SK-N-SH (cell line): ENCODE data around the gene PYY. TPM values are rescaled to one million over a fixed set of nuclear protein-coding genes. Genes with fewer than 3 reads are reported as not detected.

Source experiments
- CTCF ChIA-PET: fragments of 300-600, 350-600 bp; formaldehyde crosslinking; extraction: SDS; loops from one replicate; lab custom pipeline; 2021; lab: Yijun Ruan, JAX
- POLR2A ChIA-PET: fragments of 350-600 bp; sonication (Branson Sonifier 250); formaldehyde crosslinking; extraction: SDS; loops from one replicate; lab custom pipeline; 2020; ENCODE audit warnings: antibody characterized with exemption, inconsistent platforms; lab: Yijun Ruan, JAX
- DNase-seq: peaks from one replicate; pipeline ENCODE4 v3.0.0; 2012
- H2AFZ ChIP-seq: fragments of 200-600 bp; sonication (generic); 2 replicates; pipeline ENCODE4 v1.8.1; 2016; ENCODE audit warnings: antibody characterized with exemption, mild to moderate bottlenecking, low read depth
- H3F3A ChIP-seq: fragments of 200-600 bp; sonication (generic); replicated peaks from 2 replicates; pipeline ENCODE3; 2016; ENCODE audit warnings: antibody characterized with exemption, mild to moderate bottlenecking; ENCODE audit not compliant: insufficient read depth
- H3K27ac ChIP-seq, 2 experiments: fragments of 200-500 bp in 1 of 2; fragments of 200-600 bp in 1 of 2; sonication (Bioruptor generic) in 1 of 2; sonication (generic), shearing (Covaris generic) in 1 of 2; 2 replicates each; pipeline versions ENCODE4 v1.5.1 to v1.6.1; 2014 to 2016; ENCODE audit warnings: low read depth in 2 of 2, inconsistent platforms in 1 of 2, low read length in 1 of 2, mild to moderate bottlenecking in 1 of 2, mixed read lengths in 1 of 2
- H3K27me3 ChIP-seq: fragments of 200-600 bp; sonication (generic), shearing (Covaris generic); 2 replicates; pipeline ENCODE4 v1.6.1; 2016; ENCODE audit warnings: mixed run types; ENCODE audit not compliant: insufficient read depth
- H3K36me3 ChIP-seq, 2 experiments: fragments of 200-500 bp in 1 of 2; fragments of 200-600 bp in 1 of 2; sonication (Bioruptor generic) in 1 of 2; sonication (generic) in 1 of 2; replicated peaks in 1 of 2; 2 replicates each; pipeline versions ENCODE3 to v1.5.1; 2014 to 2016; ENCODE audit warnings: low read length in 1 of 2, mild to moderate bottlenecking in 1 of 2; ENCODE audit not compliant: insufficient read depth in 2 of 2, control insufficient read depth in 1 of 2
- H3K4me1 ChIP-seq, 2 experiments: fragments of 200-500 bp in 1 of 2; fragments of 200-600 bp in 1 of 2; sonication (Bioruptor generic) in 1 of 2; sonication (generic), shearing (Covaris generic) in 1 of 2; 2 replicates each; pipeline versions ENCODE4 v1.5.1 to v1.6.1; 2014 to 2016; ENCODE audit warnings: low read depth in 1 of 2, low read length in 1 of 2, mixed run types in 1 of 2; ENCODE audit not compliant: insufficient read depth in 2 of 2, control insufficient read depth in 1 of 2
- H3K4me2 ChIP-seq: fragments of 200-600 bp; sonication (generic), shearing (Covaris generic); 2 replicates; pipeline ENCODE4 v1.6.1; 2017; ENCODE audit warnings: mixed run types
- H3K4me3 ChIP-seq, 2 experiments: fragments of 200-500 bp in 1 of 2; fragments of 200-600 bp in 1 of 2; sonication (Bioruptor generic) in 1 of 2; sonication (generic), shearing (Covaris generic) in 1 of 2; 2 replicates each; pipeline versions ENCODE4 v1.5.1 to v1.8.1; 2014 to 2016; ENCODE audit warnings: low read depth in 2 of 2, inconsistent platforms in 1 of 2, low read length in 1 of 2, mild to moderate bottlenecking in 1 of 2, mixed read lengths in 1 of 2, moderate library complexity in 1 of 2
- H3K79me2 ChIP-seq: fragments of 200-600 bp; sonication (generic); 2 replicates; pipeline ENCODE4 v1.8.1; 2017; ENCODE audit warnings: mild to moderate bottlenecking; ENCODE audit not compliant: insufficient read depth
- H3K9ac ChIP-seq: fragments of 200-600 bp; sonication (generic); 2 replicates; pipeline ENCODE4 v1.6.1; 2017; ENCODE audit warnings: mixed run types
- H3K9me2 ChIP-seq: fragments of 200-600 bp; sonication (generic); 2 replicates; pipeline ENCODE4 v1.6.1; 2017; ENCODE audit warnings: mixed run types
- H3K9me3 ChIP-seq: fragments of 200-600 bp; sonication (generic); 2 replicates; pipeline ENCODE4 v1.6.1; 2017; ENCODE audit warnings: mixed run types, mild to moderate bottlenecking, moderate library complexity
- H4K20me1 ChIP-seq: fragments of 200-600 bp; sonication (generic); 2 replicates; pipeline ENCODE4 v1.6.1; 2017; ENCODE audit warnings: mild to moderate bottlenecking, mixed run types; ENCODE audit not compliant: insufficient read depth
- EP300 ChIP-seq, 2 experiments: IDR thresholded peaks; 2 replicates each; pipeline versions ENCODE4 v1.4.0 to v1.6.1; 2012; ENCODE audit warnings: borderline replicate concordance in 1 of 2, low read depth in 1 of 2, low read length in 1 of 2
- GATA2 ChIP-seq: sonication (generic); formaldehyde crosslinking; IDR thresholded peaks from 2 replicates; pipeline ENCODE4 v1.5.0; 2020; ENCODE audit warnings: mild to moderate bottlenecking, missing genetic modification reagents
- JUND ChIP-seq: IDR thresholded peaks from 2 replicates; pipeline ENCODE4 v1.4.0; 2012
- MEF2A ChIP-seq: IDR thresholded peaks from 2 replicates; pipeline ENCODE4 v1.4.0; 2012; ENCODE audit warnings: low read depth, borderline replicate concordance
- POLR2AphosphoS5 ChIP-seq: IDR thresholded peaks from 2 replicates; pipeline ENCODE4 v1.6.1; 2012; ENCODE audit warnings: low read depth, low read length
- RCOR1 ChIP-seq: fragments of 150-350 bp; IDR thresholded peaks from 2 replicates; pipeline ENCODE4 v1.6.1; 2017; ENCODE audit warnings: antibody characterized with exemption, low read length
- SIN3A ChIP-seq: IDR thresholded peaks from 2 replicates; pipeline ENCODE4 v1.6.1; 2012; ENCODE audit warnings: low read depth, mild to moderate bottlenecking, low read length, moderate library complexity, borderline replicate concordance
- TCF12 ChIP-seq: IDR thresholded peaks from 2 replicates; pipeline ENCODE4 v1.4.0; 2012
- TEAD4 ChIP-seq: IDR thresholded peaks from 2 replicates; pipeline ENCODE4 v1.4.0; 2012; ENCODE audit warnings: mild to moderate bottlenecking, borderline replicate concordance; ENCODE audit not compliant: insufficient read depth
- WGBS: methylation state at CpG from one replicate; pipeline ENCODE4 v1.1.6; 2017; ENCODE audit warnings: low lambda C conversion rate; 5-methylcytosine and 5-hydroxymethylcytosine counted together
- polyA plus RNA-seq, 3 experiments: library from polyadenylated mRNA; depleted of rRNA; stranded (reverse); fragments of >200 nt; gene quantifications; 2 replicates each; pipeline ENCODE4 v1.2.3, GENCODE V29; 2012
- TF ChIP-seq, protein P1 (sequence below): IDR thresholded peaks from 2 replicates; pipeline ENCODE4 v1.4.0; 2012; ENCODE audit warnings: low read depth

PYY gene
- polyA plus RNA-seq, 1 of the 3 experiments (the other 2 are of a cell fraction): 0.21 TPM

DNA sequence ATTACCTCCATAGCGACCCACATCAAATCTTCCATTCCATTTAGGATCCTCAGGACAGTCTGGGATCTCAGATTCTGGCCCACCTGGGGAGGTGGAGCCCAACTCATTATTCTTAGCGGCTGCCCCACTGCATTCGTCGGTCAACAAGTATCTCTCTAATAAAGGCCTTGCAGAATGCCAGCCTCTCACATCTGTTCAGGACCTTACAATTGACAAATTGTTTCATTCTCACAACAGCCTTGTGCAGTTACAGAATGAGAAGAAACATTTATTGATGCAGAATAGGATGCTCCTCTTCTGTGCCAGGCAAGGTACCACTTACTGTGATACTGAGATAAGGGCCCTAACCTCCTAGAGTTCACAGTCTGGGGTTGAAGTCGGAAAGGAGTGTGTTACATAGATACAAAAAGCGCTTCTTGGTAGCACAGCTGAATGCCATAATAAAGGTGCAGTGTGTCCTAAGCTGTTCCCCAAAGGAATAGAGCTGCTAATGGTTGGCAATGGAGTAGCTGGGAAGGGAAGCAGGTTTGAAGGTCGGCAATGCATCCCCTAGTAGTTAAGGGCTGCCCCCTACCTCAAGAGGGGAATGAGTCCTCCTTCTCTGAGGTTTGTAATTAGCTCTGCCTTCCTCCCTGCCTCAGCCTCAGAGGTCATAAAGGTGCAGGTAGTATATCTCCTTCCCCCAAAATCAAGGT lies 44.1 kb downstream of the PYY start:
- CTCF ChIA-PET: interaction anchor here (0.7 to 23.5 kb wide), 28 partner anchors 10 to 436 kb away, joined by 3 to 344 read pairs (median 4); partner anchors contain the start of gene PPY
- 73% methylated on average over 7 of the region's 7 CpGs for WGBS
- Histone ChIP-seq H3K4me2 (no peak overlapping the region), H3K4me3 (no peak overlapping the region; a peak in 1 of 4 replicates), H3K4me1 (peaks cover 9 to 23% of the 10 kb centered on the region in 2 experiments; a peak in 2 of 4 replicates), H3K27ac (no peak overlapping the region), H3K36me3 (no peaks in the 10 kb centered on the region), H3K27me3 (peaks cover 7% of the 10 kb centered on the region; the same call in 1 of the 2 replicates), H3K9ac (no peak overlapping the region), H3K9me2 (no peaks in the 10 kb centered on the region), H3K79me2 (no peaks in the 10 kb centered on the region), H3F3A (peaks cover 9% of the 10 kb centered on the region), H4K20me1 (no peaks in the 10 kb centered on the region), H3K9me3 (no peaks in the 10 kb centered on the region), H2AFZ (no peak overlapping the region)
- POLR2A ChIA-PET: no interaction called here
- TF ChIP-seq SIN3A: no peak
- no peak for TF ChIP-seq RCOR1
- no peak for TF ChIP-seq TEAD4
- TF ChIP-seq GATA2 (CRISPR knock-in tag): no peak
- no peak for TF ChIP-seq JUND
- no peak for DNase-seq

DNA sequence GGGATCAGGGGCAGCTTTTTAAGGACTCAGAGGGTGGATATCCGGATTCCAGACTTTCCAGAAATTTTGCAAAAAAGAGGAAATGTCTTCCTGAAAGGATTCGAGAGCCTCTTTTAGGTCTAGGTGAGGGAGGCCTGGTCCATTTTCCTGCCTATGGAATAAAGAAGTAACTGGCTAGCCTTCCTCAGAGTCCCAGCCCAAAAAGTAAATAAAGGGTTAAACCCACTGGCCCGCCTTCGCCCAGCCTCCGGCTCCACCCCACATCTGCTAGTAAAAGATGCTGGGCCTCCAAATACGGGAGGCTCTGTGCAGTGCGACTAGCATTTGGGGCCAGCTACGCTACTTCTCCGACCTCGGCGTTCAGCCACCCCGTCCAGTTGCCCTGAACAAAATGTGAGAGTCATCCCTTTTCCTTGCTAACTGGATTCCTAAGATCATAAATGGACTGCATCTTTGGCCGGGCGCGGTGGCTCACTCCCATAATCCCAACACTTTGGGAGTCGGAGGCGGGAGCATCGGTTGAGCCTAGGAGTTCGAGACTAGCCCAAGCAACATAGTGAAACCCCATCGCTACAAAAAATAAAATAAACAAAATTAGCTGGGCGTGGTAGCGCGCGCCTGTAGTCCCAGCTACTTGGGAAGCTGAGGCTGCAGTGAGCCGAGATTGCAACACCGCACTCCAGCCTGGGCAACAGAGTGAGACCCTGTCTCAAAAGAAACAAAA lies 45.6 kb downstream of the PYY start:
- Histone ChIP-seq H3K9ac (peak overlapping the region; percentile 87), H3K79me2 (no peaks in the 10 kb centered on the region), H3K27me3 (peaks cover 7% of the 10 kb centered on the region; the same call in 1 of the 2 replicates), H3K9me2 (no peaks in the 10 kb centered on the region), H3K36me3 (no peaks in the 10 kb centered on the region), H4K20me1 (no peaks in the 10 kb centered on the region), H3K4me2 (peak overlapping the region; percentile 100), H3K9me3 (no peaks in the 10 kb centered on the region), H3K4me1 (peaks cover 9 to 17% of the 10 kb centered on the region in 2 experiments; a peak in 2 of 4 replicates), H3K27ac (peak overlapping the region; percentile 24 to 91; a peak in 3 of 4 replicates), H3K4me3 (peak overlapping the region; percentile 66 to 91), H2AFZ (peak overlapping the region; percentile 90), H3F3A (peaks cover 9% of the 10 kb centered on the region)
- TF ChIP-seq MEF2A: no peak
- TF ChIP-seq SIN3A: peak; percentile 20; the same call in 1 of the 2 replicates
- peak; percentile 20; the same call in 1 of the 2 replicates for TF ChIP-seq TCF12
- TF ChIP-seq POLR2AphosphoS5: no peak
- TF ChIP-seq, protein P1, sequence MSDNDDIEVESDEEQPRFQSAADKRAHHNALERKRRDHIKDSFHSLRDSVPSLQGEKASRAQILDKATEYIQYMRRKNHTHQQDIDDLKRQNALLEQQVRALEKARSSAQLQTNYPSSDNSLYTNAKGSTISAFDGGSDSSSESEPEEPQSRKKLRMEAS: peak; percentile 16; the same call in 1 of the 2 replicates
- no peak for TF ChIP-seq EP300 (IDR thresholded peaks at IDR 0.05; ENCODE audit: borderline replicate concordance in 1 of 2, low read depth in 1 of 2, low read length in 1 of 2)
- 37% methylated on average over 26 of the region's 26 CpGs for WGBS
- peak; percentile 86 for DNase-seq
- ChIA-PET POLR2A (no interaction called here), CTCF (interaction anchor here (0.9 to 23.5 kb wide), 11 partner anchors 9 to 260 kb away, joined by 3 to 344 read pairs (median 34); partner anchors contain the start of gene PPY)
